Sigmoid colon (tissue), 4 donors: ENCODE data around the gene CLSTN1.

Experiments used
- CTCF ChIP-seq, 4 experiments: fragments of 450-650 bp in 3 of 4; fragments of 200-600 bp in 1 of 4; IDR thresholded peaks; one replicate each; pipeline ENCODE4 v1.5.1; 2016 to 2019; ENCODE audit warnings: antibody characterized with exemption in 4 of 4, mild to moderate bottlenecking in 3 of 4, moderate library complexity in 2 of 4
- EP300 ChIP-seq, 4 donors: sonication (generic); formaldehyde crosslinking; IDR thresholded peaks; one replicate each; pipeline ENCODE4 v1.6.1; 2017; ENCODE audit warnings: antibody characterized with exemption in 4 of 4
- POLR2A ChIP-seq, 2 donors: fragments of 450-650 bp; IDR thresholded peaks; one replicate each; pipeline ENCODE4 v1.6.1; 2016; ENCODE audit warnings: antibody characterized with exemption in 2 of 2, mild to moderate bottlenecking in 2 of 2, moderate library complexity in 2 of 2
- POLR2AphosphoS5 ChIP-seq, 4 donors: sonication (generic); formaldehyde crosslinking; IDR thresholded peaks; one replicate each; pipeline ENCODE4 v1.6.1; 2017; ENCODE audit warnings: antibody characterized with exemption in 4 of 4

GRCh38 chr1:9689011-9689706 is 134.6 kb downstream of the CLSTN1 start:
- TF ChIP-seq CTCF (IDR thresholded peaks at IDR 0.05) (no peak), POLR2A (IDR thresholded peaks at IDR 0.05) (no peak), EP300 (IDR thresholded peaks at IDR 0.05) (no peak), POLR2AphosphoS5 (IDR thresholded peaks at IDR 0.05) (peak in 2 of 4 donors; percentile 15 to 34)
